Neural cell (in vitro differentiated cells): ENCODE data around the gene MRPL57.

Experiments
- EP300 ChIP-seq: fragments of 450-650 bp; conservative IDR thresholded peaks from 2 replicates; pipeline ENCODE4 v1.6.1; 2014; ENCODE audit warnings: antibody characterized with exemption, mild to moderate bottlenecking, moderate library complexity; ENCODE audit not compliant: poor library complexity, severe bottlenecking
- EZH2 ChIP-seq: fragments of 200-600, 300-800 bp; shearing (Covaris generic), sonication (generic); IDR thresholded peaks from 2 replicates; pipeline ENCODE4 v1.6.1; 2014; ENCODE audit warnings: antibody characterized with exemption, low read length, borderline replicate concordance, mild to moderate bottlenecking; ENCODE audit not compliant: insufficient read depth, poor library complexity, severe bottlenecking
- POLR2AphosphoS5 ChIP-seq: IDR thresholded peaks from 2 replicates; pipeline ENCODE4 v1.6.1; 2012
- RAD21 ChIP-seq: fragments of 450-650 bp; conservative IDR thresholded peaks from 2 replicates; pipeline ENCODE4 v1.6.1; 2014; ENCODE audit warnings: antibody characterized with exemption, mild to moderate bottlenecking, moderate library complexity
- SMC3 ChIP-seq: fragments of 450-650 bp; conservative IDR thresholded peaks from 2 replicates; pipeline ENCODE4 v1.6.1; 2014; ENCODE audit warnings: antibody characterized with exemption, mild to moderate bottlenecking, moderate library complexity; ENCODE audit not compliant: poor library complexity
- TAF1 ChIP-seq: IDR thresholded peaks from 2 replicates; pipeline ENCODE4 v1.6.1; 2012; ENCODE audit warnings: low read depth
- TF ChIP-seq, protein P1 (sequence below): fragments of 450-650 bp; IDR thresholded peaks from 2 replicates; pipeline ENCODE4 v1.5.1; 2014; ENCODE audit warnings: antibody characterized with exemption, mild to moderate bottlenecking, moderate library complexity; ENCODE audit not compliant: poor library complexity, severe bottlenecking
- TF ChIP-seq, protein P2 (sequence below): IDR thresholded peaks from 2 replicates; pipeline ENCODE4 v1.6.1; 2012; ENCODE audit warnings: borderline replicate concordance

DNA sequence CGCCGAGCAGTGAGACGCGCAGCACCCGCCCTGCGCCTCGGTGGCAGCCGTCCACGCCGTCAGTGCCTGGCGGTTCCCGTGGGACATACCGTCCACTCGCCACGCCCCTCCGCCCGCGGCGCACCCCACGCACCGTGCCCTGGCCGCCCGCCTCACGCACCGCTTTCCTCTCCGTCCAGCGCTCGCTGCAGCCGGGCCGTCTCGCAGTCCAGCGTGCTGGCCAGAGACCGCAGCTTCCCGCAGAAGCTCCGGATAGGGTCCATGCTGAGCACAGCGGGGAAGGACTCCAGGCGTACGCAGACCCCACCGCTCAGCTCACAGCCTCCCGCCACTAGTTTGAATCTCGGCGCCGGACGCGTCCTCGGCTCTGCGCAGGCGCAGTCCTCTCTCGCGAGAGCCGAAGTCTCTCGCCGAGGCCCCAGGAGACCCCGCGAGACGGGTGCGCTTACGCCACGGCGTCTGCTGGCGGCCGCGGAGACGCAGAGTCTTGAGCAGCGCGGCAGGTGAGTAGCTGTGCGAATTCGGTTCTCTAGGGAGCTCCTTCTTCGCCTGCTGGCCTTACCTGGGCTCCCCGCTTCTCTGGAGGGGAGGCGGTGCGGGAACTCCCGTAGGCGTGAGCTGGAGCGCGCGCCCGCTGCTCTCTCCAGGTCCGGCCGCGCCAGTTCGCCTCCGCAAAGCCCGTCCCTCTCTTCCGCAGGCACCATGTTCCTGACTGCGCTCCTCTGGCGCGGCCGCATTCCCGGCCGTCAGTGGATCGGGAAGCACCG is at the start of gene MRPL57, which contains the start of gene SKA3:
- TF ChIP-seq, protein P1, sequence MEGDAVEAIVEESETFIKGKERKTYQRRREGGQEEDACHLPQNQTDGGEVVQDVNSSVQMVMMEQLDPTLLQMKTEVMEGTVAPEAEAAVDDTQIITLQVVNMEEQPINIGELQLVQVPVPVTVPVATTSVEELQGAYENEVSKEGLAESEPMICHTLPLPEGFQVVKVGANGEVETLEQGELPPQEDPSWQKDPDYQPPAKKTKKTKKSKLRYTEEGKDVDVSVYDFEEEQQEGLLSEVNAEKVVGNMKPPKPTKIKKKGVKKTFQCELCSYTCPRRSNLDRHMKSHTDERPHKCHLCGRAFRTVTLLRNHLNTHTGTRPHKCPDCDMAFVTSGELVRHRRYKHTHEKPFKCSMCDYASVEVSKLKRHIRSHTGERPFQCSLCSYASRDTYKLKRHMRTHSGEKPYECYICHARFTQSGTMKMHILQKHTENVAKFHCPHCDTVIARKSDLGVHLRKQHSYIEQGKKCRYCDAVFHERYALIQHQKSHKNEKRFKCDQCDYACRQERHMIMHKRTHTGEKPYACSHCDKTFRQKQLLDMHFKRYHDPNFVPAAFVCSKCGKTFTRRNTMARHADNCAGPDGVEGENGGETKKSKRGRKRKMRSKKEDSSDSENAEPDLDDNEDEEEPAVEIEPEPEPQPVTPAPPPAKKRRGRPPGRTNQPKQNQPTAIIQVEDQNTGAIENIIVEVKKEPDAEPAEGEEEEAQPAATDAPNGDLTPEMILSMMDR: peak; percentile 54
- peak; percentile 96 for TF ChIP-seq POLR2AphosphoS5
- TF ChIP-seq SMC3: peak; percentile 62
- peak; percentile 68 for TF ChIP-seq EP300
- TF ChIP-seq RAD21: peak; percentile 55
- no peak for TF ChIP-seq EZH2
- TF ChIP-seq, protein P2, sequence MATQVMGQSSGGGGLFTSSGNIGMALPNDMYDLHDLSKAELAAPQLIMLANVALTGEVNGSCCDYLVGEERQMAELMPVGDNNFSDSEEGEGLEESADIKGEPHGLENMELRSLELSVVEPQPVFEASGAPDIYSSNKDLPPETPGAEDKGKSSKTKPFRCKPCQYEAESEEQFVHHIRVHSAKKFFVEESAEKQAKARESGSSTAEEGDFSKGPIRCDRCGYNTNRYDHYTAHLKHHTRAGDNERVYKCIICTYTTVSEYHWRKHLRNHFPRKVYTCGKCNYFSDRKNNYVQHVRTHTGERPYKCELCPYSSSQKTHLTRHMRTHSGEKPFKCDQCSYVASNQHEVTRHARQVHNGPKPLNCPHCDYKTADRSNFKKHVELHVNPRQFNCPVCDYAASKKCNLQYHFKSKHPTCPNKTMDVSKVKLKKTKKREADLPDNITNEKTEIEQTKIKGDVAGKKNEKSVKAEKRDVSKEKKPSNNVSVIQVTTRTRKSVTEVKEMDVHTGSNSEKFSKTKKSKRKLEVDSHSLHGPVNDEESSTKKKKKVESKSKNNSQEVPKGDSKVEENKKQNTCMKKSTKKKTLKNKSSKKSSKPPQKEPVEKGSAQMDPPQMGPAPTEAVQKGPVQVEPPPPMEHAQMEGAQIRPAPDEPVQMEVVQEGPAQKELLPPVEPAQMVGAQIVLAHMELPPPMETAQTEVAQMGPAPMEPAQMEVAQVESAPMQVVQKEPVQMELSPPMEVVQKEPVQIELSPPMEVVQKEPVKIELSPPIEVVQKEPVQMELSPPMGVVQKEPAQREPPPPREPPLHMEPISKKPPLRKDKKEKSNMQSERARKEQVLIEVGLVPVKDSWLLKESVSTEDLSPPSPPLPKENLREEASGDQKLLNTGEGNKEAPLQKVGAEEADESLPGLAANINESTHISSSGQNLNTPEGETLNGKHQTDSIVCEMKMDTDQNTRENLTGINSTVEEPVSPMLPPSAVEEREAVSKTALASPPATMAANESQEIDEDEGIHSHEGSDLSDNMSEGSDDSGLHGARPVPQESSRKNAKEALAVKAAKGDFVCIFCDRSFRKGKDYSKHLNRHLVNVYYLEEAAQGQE: peak; percentile 97
- TF ChIP-seq TAF1: peak; percentile 96
